GOT3 (cell line): ENCODE measurements around the gene UBE2J2.

Source experiments
- DNase-seq: peaks from one replicate; lab custom pipeline; 2025; ENCODE audit warnings: mixed read lengths; lab: John Stamatoyannopoulos, UW

UBE2J2 gene

DNA sequence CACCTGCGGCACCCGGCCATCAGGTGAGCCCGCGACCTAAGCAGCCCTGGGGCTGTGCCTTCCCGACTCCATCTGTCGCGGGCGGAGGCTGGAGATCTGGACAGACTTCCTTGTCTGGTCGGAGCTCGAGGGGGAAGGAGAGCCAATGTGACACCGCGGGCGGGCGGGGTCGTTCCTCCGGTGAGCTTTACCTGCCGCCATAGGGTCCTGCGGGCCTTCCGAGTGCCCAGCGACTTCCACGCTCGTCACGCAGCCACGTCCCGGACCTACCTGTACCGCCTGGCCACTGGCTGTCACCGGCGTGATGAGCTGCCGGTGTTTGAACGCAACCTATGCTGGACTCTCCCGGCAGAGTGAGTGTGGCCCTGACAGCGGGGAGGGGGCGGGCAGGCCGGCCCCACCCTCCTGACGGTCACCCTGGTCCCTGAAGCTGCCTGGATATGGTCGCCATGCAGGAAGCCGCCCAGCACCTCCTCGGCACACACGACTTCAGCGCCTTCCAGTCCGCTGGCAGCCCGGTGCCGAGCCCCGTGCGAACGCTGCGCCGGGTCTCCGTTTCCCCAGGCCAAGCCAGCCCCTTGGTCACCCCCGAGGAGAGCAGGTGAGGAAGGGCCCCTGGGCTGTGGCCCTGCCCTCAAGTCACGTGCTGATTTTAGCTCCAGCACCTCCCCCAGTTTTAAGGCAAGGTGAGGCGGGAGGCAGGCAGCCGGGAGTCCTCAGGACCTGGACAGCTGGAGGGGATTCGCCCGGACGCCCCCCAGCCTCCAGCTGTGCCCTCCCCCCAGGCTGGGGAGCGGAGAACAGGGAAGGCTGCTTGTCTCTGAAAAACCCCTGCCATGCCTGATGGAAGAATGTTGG lies 35.8 kb upstream of the UBE2J2 start:
- DNase-seq, result no peak

DNA sequence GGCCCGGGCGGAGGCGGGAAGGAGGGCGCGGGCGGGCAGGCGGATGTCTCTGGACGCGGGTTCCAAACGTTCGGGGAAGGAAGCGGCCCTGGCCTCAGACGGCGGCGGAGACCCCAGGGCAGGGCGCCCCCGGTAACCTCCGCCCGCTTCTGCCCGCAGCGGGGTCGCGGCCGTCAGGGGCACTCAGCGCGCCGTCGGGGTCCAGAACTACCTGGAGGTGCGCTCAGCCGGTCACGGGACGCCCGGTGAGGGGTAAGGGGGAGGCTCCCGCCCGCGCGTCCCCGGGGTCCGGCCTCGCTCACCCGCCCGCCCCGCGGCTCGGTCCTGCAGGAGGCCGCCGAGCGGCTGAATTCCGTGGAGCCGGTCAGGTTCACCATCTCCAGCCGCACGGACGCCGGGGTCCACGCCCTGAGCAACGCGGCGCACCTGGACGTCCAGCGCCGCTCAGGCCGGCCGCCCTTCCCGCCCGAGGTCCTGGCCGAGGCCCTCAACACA lies 35.1 kb upstream of the UBE2J2 start:
- no peak for DNase-seq

DNA sequence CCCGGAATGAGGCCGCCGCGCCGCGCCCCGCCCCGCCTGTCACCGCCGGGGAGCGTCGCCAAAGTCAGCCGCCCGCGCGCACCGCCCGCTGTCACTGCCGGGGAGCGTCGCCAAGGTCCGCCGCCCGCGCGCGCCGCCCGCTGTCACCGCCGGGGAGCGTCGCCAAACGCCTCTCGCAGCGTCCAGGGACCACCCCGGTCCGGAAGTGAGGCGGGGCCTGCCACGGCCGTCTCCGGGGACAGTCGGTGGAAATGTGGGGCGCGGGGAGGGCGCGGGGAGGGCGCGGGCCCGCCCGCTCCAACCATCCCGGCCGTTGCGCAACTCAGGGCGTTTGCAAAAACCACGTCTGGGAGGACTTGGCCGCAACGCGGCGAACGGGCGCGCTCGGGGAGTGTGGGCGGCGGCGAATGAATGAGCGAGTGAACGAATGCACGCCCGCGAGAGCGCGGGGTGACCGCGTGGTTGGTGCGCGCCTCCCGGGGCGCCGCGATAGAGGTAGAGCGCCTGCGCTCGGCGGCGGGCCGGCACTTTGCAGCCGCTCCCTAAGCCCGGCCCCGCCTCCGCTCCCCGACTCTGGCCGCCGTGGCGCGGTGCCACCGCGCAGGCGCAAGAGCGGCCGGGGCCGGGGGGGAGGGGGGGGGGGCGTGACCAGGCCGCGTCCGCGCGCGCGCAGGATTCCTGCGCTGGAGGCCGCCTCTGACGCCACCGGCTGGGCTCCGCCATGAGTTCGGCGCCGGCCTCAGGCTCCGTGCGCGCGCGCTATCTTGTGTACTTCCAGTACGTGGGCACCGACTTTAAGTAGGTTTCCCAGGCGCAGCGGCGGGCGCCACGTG lies 34.5 kb upstream of the UBE2J2 start, which contains the start of the genes ACAP3 and PUSL1:
Gene ACAP3 (minus strand): TSS at position 8 of the 833 bp plus-strand sequence. CDS start 115 bp downstream, outside the sequence.
Gene PUSL1 (plus strand): TSS at position 675 of the 833 bp plus-strand sequence. CDS start 47 bp downstream, at position 722.
- DNase-seq, result peak; percentile 88

- no peak for DNase-seq
Measured at GRCh38 chr1:1307261-1307922, 33.7 kb upstream of the UBE2J2 start.

DNA sequence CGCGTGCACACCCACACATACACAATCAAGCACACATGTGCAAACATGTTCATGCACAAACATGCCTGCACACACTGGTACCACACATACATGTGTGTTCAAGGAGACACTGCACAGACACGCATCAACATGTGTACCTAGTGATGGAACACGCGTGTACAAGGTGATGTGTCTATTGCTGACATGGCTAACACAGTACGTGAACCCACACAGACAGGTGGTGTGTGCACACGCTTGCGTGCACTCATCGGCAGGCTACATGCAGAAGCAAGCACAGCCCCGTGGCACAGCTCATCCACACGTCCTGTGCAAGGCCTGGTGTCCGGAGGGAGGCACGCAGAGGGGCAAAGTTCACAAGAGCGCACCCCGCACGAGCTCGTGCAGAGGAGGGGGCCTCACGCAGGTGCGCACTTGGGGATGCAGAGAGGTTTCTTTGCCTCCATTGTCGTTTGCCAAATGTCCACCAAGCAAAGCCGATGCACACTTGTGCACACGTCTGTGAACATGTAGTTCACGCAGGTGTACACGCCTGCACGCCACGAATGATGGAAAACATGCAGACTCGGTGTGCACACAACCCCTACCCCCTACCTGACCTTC lies 33.1 kb upstream of the UBE2J2 start:
- DNase-seq, result no peak

GRCh38 chr1:1306070-1306660 lies 32.5 kb upstream of the UBE2J2 start:
- no peak for DNase-seq

- DNase-seq, result no peak
Measured at GRCh38 chr1:1305300-1306069, 31.8 kb upstream of the UBE2J2 start.

- no peak for DNase-seq
Measured at GRCh38 chr1:1304331-1305299, 31.0 kb upstream of the UBE2J2 start.

GRCh38 chr1:1303736-1304135 lies 30.1 kb upstream of the UBE2J2 start:
- no peak for DNase-seq

GRCh38 chr1:1302951-1303509 lies 29.4 kb upstream of the UBE2J2 start:
- no peak for DNase-seq

- no peak for DNase-seq
Measured at GRCh38 chr1:1302006-1302430, 28.4 kb upstream of the UBE2J2 start.

DNA sequence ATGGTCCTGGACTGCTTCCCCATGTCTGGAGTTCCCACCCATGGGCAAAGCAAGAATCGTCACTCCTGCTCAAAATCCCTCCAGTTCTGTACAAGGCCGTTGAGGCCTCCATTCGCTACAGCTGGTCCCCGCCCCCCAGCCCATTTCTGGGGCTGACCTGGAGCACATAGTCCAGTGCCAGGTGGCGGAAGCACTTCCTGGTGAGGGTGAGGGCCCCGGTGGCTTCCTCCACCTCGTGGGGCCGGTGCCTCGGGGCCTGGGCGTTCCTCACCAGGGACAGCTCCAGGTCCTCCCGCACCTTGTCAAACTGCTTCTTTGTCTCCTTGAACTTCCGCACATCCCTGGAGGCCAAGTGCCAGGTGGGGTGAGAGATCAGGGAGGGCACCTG lies 26.7 kb upstream of the UBE2J2 start:
- no peak for DNase-seq

DNA sequence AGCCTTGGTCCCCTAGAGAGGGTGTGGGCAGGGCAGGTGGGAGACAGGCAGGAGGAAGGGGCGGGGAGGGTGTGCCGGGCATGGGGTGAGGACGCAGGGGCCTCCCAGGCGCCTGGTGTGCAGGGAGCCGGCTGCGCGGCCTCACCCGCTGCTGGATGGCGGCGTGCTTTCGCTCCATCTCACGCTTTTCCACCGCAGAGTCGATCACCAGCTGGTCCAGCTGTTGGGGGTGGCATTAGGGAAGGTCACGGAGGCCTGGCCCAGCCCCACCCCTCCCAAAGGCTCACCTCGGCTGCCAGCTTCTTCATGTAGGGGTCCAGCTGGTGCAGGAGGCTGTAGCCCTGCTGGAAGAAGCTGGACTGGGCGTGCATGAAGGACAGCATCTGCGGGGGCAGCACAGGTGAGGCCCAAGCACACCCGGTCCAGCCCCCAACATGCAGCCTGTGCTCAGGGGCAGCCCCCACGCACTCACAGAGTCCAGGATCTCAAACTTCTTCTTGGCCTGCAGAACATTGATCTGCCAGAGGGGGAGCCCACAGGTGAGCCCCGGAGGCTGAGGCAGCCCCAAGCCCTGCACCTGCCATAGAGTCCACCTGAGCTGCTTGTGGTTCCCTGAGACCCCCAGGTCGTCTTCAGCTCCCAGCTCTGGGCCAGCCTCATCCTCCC lies 26.2 kb upstream of the UBE2J2 start:
- no peak for DNase-seq

- no peak for DNase-seq
Measured at GRCh38 chr1:1298861-1299685, 25.4 kb upstream of the UBE2J2 start.

- DNase-seq, result no peak
Measured at GRCh38 chr1:1297802-1298424, 24.3 kb upstream of the UBE2J2 start.

DNA sequence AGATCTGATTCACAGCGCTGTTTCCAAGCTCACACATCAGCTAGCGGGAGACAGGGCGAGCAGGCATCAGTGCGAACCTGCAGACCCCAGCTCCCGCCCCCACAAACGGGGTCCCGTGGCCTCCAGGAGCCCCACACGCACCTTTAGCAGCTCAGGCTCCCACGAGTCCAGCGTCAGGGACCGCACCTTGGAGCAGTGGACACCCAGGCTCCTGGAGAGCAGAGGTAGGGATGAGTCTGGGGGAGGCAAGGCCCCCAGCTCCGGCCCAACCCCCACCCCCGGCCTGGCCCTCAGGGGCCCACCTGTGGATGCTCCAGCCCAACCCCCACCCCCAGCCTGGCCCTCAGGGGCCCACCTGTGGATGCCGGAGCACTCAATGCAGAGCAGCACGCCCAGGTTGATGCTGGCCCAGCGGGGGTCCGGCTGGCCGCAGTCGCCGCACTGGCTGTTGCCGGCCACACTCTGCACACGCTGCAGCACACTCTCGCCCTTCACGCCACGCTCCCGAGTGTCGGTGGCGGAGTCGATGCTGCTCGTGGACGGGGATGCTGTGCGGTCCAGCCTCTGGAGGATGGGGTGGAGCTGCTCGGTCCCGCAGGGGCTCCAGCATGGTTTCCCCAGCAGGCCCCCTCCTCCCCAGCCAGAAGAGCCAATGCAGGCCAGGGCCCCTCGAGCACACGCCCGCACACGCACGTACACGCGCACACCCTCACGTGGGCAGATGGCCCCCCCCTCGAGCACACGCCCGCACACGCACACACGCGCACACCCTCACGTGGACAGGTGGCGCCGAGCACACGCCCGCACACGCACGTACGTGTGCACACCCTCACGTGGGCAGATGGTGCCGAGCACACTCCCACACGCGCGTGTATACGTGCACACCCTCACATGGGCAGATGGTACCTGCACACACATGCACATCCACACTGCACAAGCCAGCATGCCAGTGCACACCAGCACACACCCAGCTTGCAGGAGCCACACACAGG lies 22.7 kb upstream of the UBE2J2 start:
- DNase-seq, result no peak
